Activated CD8-positive, alpha-beta T cell treated with anti-CD3 and anti-CD28 coated beads for 36 hours (primary cell): ENCODE results near the gene TERF2IP. TPM values are rescaled to one million over a fixed set of nuclear protein-coding genes. Genes with fewer than 3 reads are reported as not detected.
A peak's percentile ranks its signal among the peaks of the same experiment; 100 is the strongest.

Experiments
- ATAC-seq: fragments of 200-7000 bp; cut with Tn5 transposase; one replicate; pipeline ENCODE4 v1.10.0; 2021; ENCODE audit warnings: mild to moderate bottlenecking, moderate library complexity
- CTCF ChIA-PET: fragments of 350-600 bp; sonication (Branson Sonifier 250); formaldehyde crosslinking; loops from one replicate; lab custom pipeline; 2021; ENCODE audit warnings: antibody characterized with exemption; lab: Charles Lee
- POLR2A ChIA-PET: fragments of 350-600 bp; sonication (Branson Sonifier 250); formaldehyde crosslinking; loops from one replicate; lab custom pipeline; 2021; ENCODE audit warnings: antibody characterized with exemption; lab: Charles Lee
- DNase-seq: peaks from one replicate; pipeline ENCODE4 v3.0.0-alpha.2; 2020
- H3K27ac Mint-ChIP-seq: one replicate; pipeline ENCODE4 v1.8.0; 2021; ENCODE audit warnings: mild to moderate bottlenecking, mixed read lengths
- H3K27me3 Mint-ChIP-seq: one replicate; pipeline ENCODE4 v1.8.0; 2021; ENCODE audit warnings: mixed read lengths
- H3K36me3 Mint-ChIP-seq: one replicate; pipeline ENCODE4 v1.8.0; 2021; ENCODE audit warnings: low read depth, mixed read lengths
- H3K4me1 Mint-ChIP-seq: one replicate; pipeline ENCODE4 v1.8.0; 2021; ENCODE audit warnings: low read depth, mixed read lengths
- H3K4me3 Mint-ChIP-seq: one replicate; pipeline ENCODE4 v1.8.0; 2021; ENCODE audit warnings: mild to moderate bottlenecking, moderate library complexity, mixed read lengths
- H3K9me3 Mint-ChIP-seq: one replicate; pipeline ENCODE4 v1.8.0; 2021; ENCODE audit warnings: mixed read lengths
- CTCF ChIP-seq: fragments of 200-600 bp; IDR thresholded peaks from one replicate; pipeline ENCODE4 v1.8.0; 2022; ENCODE audit warnings: antibody characterized with exemption, mild to moderate bottlenecking
- intact Hi-C: fragments of 100-400 bp; cut with micrococcal nuclease; formaldehyde crosslinking; loops from one replicate; pipeline ENCODE4 v1.10.0; 2022
- total RNA-seq, 2 experiments: library from RNA; stranded (reverse); gene quantifications; one replicate each; pipeline ENCODE4 v1.2.3, GENCODE V29; 2021

TERF2IP gene
- total RNA-seq: 10 to 100 TPM; 66.3 to 68.1 TPM

GRCh38 chr16:75647492-75648264 lies at the start of gene TERF2IP, which contains the start of gene KARS1:
TERF2IP (plus strand) TSS chr16:75647773; CDS start chr16:75647883, 110 bp downstream.
KARS1 (minus strand) TSS chr16:75647665; CDS start chr16:75647639, 26 bp downstream.
- DNase-seq (peak; percentile 96), ATAC-seq (peak; percentile 90)
- no peak for TF ChIP-seq CTCF
- Mint-ChIP-seq H3K4me1 (peaks cover 48% of the 10 kb centered on the region), H3K27me3 (no peaks in the 10 kb centered on the region), H3K36me3 (peaks cover 61% of the 10 kb centered on the region), H3K4me3 (peak within 1 kb of the TSS; percentile 84), H3K9me3 (no peaks in the 10 kb centered on the region), H3K27ac (peak within 1 kb of the TSS; percentile 91)
- POLR2A ChIA-PET: interaction anchor here (0.8 to 4.8 kb wide), 18 partner anchors 8 to 1544 kb away, joined by 3 to 50 read pairs (median 6); partner anchors contain the start of genes ADAT1, CFDP1, GABARAPL2 and MON1B
- CTCF ChIA-PET: interaction anchor here (0.8 to 5.2 kb wide), 10 partner anchors 8 to 214 kb away, joined by 3 to 20 read pairs (median 4); partner anchors contain the start of genes ADAT1, CFDP1 and GABARAPL2
- intact Hi-C loops: loop anchor here (2.0 to 5.0 kb wide), 2 partner anchors 25 to 115 kb away; partner anchors contain the start of gene ADAT1

GRCh38 chr16:75599452-75600277 lies 47.9 kb upstream of the TERF2IP start:
- ChIA-PET POLR2A (interaction anchor here (0.7 to 0.9 kb wide), 3 partner anchors 11 to 513 kb away, joined by 3 to 4 read pairs (median 3); partner anchors contain the start of gene ADAT1), CTCF (interaction anchor here (0.9 to 1.7 kb wide), 3 partner anchors 13 to 164 kb away, joined by 3 to 4 read pairs (median 3); no protein-coding TSS in a partner anchor)
- peaks cover 60% of the 10 kb centered on the region for H3K36me3 Mint-ChIP-seq
- DNase-seq (no peak), ATAC-seq (no peak)
- H3K4me1 Mint-ChIP-seq: peaks cover 11% of the 10 kb centered on the region
- H3K4me3 Mint-ChIP-seq: no peak overlapping the region
- peaks cover 9% of the 10 kb centered on the region for H3K9me3 Mint-ChIP-seq
- H3K27me3 Mint-ChIP-seq: no peaks in the 10 kb centered on the region
- TF ChIP-seq CTCF: no peak
- intact Hi-C loops: no loop called here
- H3K27ac Mint-ChIP-seq: no peak overlapping the region

GRCh38 chr16:75603241-75603640 lies 44.3 kb upstream of the TERF2IP start:
- no peak for ATAC-seq
- POLR2A ChIA-PET: no interaction called here

GRCh38 chr16:75606507-75606906 lies 41.1 kb upstream of the TERF2IP start:
- intact Hi-C loops: no loop called here
- H3K36me3 Mint-ChIP-seq: peaks cover 48% of the 10 kb centered on the region
- no peak for DNase-seq
- H3K27ac Mint-ChIP-seq: no peak overlapping the region
- CTCF ChIA-PET: interaction anchor here (0.6 to 1.2 kb wide), 2 partner anchors 9 to 89 kb away, joined by 3 to 4 read pairs; no protein-coding TSS in a partner anchor
- TF ChIP-seq CTCF: no peak
- H3K4me3 Mint-ChIP-seq: no peak overlapping the region
- H3K4me1 Mint-ChIP-seq: peaks cover 10% of the 10 kb centered on the region
- ATAC-seq: no peak
- no peaks in the 10 kb centered on the region for H3K27me3 Mint-ChIP-seq
- H3K9me3 Mint-ChIP-seq: peaks cover 9% of the 10 kb centered on the region
- POLR2A ChIA-PET: interaction anchor here (0.6 to 1.5 kb wide), 3 partner anchors 9 to 25 kb away, joined by 3 read pairs; no protein-coding TSS in a partner anchor

More at GRCh38 chr16:75603241-75603640, 44.3 kb upstream of the TERF2IP start:
- H3K36me3 Mint-ChIP-seq: peaks cover 63% of the 10 kb centered on the region
- H3K4me1 Mint-ChIP-seq: peaks cover 8% of the 10 kb centered on the region
- no peaks in the 10 kb centered on the region for H3K27me3 Mint-ChIP-seq
- intact Hi-C loops: no loop called here
- TF ChIP-seq CTCF: no peak
- no peak overlapping the region for H3K27ac Mint-ChIP-seq
- peaks cover 9% of the 10 kb centered on the region for H3K9me3 Mint-ChIP-seq
- DNase-seq: no peak
- no peak overlapping the region for H3K4me3 Mint-ChIP-seq
- CTCF ChIA-PET: no interaction called here
